NCI-H345 treated with DMSO at 0.1 percent for 48 hours (cell line): ENCODE measurements around the gene EPM2AIP1.
"Not testable (repeated sequence)": the region's sequence is repeated elsewhere in the genome, so short reads cannot be mapped to it uniquely, and the experiment has no call there.

Source experiments
- DNase-seq: peaks from one replicate; lab custom pipeline; 2025; ENCODE audit not compliant: unreplicated experiment; lab: John Stamatoyannopoulos, UW

Gene EPM2AIP1

GRCh38 chr3:36993326-36994283, 674 bp upstream of the EPM2AIP1 start, which contains the start of gene MLH1:
MLH1 (plus strand) TSS chr3:36993518; CDS start chr3:36993548, 30 bp downstream.
- no peak for DNase-seq

- no peak for DNase-seq
These were observed 767 bp downstream of the EPM2AIP1 start for GRCh38 chr3:36991923-36992805.

GRCh38 chr3:36991147-36991546, 1.8 kb downstream of the EPM2AIP1 start:
- no peak for DNase-seq

DNA sequence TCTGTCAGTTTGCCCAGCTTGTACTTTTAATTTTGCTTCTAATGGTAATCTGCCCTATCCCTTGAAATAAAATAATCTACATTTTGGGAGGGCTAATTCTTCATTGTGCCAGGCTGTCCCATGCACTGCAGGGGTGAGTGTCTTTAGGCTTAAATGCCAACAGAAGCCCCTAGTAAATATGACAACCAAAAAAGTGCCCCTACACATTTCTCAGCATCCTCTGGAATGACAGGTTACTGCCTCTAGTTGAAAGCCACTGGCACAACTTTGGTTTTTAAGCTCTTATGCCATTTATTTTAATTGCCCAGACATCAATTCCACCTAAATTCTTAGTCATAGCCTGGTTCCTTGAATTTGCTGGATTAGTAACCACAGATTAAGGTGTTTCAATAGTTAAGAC, 3.4 kb downstream of the EPM2AIP1 start:
- no peak for DNase-seq

DNA sequence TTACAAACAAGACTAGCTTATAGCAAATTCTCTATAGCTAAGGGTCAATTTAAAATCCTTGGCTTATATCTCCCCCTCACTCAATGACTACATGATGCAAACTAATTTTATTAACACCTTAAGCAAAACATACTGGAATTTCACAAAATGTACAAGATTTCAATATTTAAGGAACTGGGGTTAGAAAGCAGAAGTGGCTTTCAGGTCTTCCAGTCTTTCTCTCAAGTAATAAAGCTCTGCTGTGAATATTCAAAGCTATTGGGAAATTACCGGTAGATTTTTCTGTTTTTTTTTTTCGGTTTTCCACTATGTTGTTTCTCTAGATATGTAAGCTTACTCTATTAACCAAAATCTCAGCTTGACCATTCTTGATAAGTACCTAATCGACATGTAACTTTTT, 3.9 kb downstream of the EPM2AIP1 start:
- DNase-seq, result no peak

- DNase-seq, result no peak
These were observed 4.6 kb downstream of the EPM2AIP1 start for GRCh38 chr3:36988356-36988755.

DNA sequence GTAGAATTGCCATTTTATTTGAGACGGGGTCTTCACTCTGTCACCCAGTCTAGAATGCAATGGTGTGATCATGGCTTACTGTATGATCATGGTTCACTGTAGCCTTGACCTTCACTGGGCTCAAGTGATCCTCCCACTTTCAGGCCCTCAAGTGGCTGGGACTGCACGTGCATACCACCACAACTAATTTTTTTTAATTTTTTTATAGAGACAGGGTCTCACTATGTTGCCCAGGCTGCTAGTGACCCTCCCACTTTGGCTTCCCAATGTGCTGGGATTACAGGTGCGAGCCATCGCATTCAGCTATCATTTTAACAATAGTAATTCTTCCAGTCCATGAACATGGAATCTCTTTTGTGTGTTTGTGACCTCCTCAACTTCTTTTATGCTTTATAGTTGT, 11.9 kb downstream of the EPM2AIP1 start:
- DNase-seq, result no peak

DNA sequence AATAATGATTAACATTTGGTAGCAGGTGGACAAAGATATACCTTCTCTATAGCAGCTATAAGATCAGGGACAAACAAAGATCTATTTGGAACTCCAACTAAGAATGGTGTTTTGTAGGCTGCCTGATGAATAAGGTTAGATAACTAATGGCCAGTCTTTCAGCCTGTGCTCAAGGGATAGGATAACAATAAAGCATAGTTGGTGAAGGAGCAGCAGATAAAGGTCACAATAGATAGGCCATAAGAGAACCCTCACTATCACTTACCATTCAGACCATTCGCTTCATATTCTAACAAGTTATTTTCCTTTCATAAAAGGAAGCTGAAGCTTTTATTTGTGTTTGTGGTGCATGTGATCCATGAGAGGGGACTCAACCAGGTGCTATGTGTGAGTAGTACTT, 19.8 kb downstream of the EPM2AIP1 start:
- no peak for DNase-seq

- DNase-seq, result no peak
These were observed 20.8 kb downstream of the EPM2AIP1 start for GRCh38 chr3:36972163-36972562.

DNA sequence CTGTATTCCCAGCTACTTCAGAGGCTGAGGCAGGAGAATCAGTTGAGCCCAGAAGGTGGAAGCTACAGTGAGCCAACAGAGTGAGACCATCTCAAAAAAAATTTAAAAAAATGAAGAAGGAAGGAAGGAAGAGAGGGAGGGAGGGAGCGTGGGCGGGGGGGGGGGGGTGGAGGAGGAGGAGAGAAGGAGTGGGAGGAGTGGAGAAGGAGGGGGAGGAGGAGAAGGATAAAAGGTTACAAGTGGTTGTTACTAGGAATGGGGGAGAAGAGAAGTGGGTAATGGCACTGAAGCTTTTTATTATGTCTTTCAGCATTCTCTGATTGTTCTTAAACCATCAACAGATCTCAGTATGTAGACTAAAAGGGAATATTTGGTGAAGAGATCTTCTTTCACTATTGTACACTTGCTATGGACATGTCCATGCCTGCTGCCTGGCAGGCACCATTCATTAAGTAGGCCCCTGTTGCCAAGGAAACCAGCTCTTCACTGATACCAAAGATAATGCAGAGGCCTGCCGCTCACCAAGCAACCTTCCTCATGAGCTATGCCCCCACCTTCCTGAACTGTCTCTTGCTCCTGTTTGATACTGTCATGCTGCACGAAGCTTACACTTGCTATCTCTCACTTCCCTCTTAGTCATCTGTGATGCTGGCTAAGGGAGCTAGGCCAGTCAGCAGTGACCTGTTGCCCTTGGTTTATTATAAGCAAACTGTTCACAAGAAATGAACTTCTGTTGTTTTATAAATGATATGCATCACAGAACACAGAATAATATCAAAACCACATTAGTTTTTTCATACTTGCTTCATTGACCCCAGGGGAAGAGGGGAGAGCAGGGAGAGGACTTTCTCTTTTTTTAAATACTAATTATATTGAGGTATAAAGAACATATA, 23.1 kb downstream of the EPM2AIP1 start:
- peak; percentile 91 for DNase-seq

DNA sequence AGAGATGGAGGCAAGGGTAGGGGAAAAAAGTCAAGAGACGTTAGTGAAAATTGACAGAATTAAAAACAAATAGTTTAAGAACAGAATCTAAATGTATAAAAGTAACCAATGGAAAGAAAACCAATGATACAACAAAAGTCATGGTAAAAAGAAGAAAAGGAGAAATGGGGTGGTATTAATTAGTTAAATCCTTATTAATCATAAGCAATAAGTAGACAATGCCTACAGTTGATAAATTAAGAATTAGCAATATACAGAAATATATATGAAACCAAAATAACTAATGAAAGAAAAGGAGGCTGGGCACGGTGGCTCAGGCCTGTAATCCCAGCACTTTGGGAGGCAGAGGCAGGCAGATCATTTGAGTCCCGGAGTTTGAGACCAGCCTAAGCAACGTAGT, 23.8 kb downstream of the EPM2AIP1 start:
- no peak for DNase-seq

- peak; percentile 67 for DNase-seq
These were observed 27.5 kb downstream of the EPM2AIP1 start for GRCh38 chr3:36965440-36965839.

GRCh38 chr3:36964817-36965216, 28.1 kb downstream of the EPM2AIP1 start:
- no peak for DNase-seq

DNA sequence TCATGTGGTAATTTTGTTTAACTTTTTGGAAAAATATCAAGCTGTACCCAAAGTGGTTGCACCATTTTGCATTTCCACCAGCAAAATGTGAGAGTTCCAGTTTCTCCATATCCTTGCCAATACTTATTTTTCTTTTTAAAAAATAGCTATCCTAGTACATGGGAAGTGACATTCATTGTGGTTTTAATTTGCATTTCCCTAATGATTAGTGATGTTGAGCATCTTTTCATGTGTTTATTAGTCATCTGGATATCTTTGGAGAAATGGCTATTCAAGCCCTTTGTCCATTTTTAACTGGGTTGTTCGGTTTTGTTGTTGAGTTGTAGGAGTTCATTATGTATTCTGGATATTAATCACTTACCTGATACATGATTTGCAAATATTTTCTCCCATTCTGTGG, 28.6 kb downstream of the EPM2AIP1 start:
- DNase-seq, result no peak

GRCh38 chr3:36963008-36963407, 29.9 kb downstream of the EPM2AIP1 start:
- DNase-seq, result not testable (repeated sequence)

DNA sequence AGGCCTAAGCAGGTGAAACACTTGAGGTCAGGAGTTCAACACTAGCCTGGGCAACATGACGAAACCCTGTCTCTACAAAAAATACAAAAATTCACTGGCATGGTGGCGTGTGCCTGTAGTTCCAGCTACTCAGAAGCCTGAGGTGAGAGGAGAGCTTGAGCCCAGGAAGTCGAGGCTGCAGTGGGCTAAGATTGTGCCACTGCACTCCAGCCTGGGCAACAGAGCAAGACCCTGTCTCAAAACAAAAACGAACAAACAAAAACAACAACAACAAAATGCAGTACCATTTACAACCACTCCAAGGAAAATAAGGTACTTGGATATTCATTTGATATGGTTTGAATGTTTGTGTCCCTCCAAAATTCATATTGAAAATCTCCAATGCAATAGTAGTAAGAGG, 32.4 kb downstream of the EPM2AIP1 start:
- no peak for DNase-seq

- peak; percentile 32 for DNase-seq
These were observed 33.1 kb downstream of the EPM2AIP1 start for GRCh38 chr3:36959821-36960220.

GRCh38 chr3:36957862-36958686, 34.9 kb downstream of the EPM2AIP1 start:
- DNase-seq, result no peak

GRCh38 chr3:36957063-36957462, 35.9 kb downstream of the EPM2AIP1 start:
- no peak for DNase-seq

GRCh38 chr3:36956155-36956554, 36.8 kb downstream of the EPM2AIP1 start:
- no peak for DNase-seq
